GM21737 (cell line): ENCODE data around the gene KLHL14.

ENCODE experiments used
- ATAC-seq: cut with Tn5 transposase; IDR thresholded peaks from one replicate; pipeline ENCODE4 v1.9.1; 2021; ENCODE audit warnings: mild to moderate bottlenecking, moderate library complexity; ENCODE audit not compliant: unreplicated experiment

The KLHL14 gene

DNA sequence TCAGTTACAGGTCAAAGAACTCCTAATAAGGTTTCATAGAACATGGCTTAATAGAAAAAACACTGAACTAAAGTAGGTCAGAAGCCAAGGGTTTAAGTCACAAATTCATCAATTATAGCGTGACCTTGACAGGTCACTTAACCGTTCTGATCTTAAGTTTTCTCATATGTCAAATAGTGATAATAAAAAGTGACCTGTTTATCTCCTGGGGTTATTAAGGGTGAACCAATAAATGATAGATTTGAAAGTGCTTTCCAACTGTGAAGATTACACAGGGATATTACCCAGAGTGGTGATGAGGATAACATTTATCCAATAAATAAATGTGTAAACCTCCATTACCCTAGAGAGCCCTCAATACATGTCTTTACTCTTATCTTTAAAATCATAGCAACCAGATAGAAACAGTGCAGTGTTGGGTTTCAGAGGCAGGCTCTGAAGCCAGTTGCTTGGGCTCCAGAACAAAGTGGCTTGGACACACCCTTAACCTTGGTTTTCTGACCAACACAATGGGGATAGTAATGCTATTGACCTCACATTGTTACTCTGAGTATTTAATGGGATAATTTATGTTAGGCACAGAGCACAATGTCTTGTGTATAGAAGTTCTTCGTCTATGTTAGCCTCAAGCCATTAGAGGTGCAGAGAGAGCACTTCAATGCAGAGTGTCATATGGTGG, 48.6 kb downstream of the KLHL14 start:
- no peak for ATAC-seq

DNA sequence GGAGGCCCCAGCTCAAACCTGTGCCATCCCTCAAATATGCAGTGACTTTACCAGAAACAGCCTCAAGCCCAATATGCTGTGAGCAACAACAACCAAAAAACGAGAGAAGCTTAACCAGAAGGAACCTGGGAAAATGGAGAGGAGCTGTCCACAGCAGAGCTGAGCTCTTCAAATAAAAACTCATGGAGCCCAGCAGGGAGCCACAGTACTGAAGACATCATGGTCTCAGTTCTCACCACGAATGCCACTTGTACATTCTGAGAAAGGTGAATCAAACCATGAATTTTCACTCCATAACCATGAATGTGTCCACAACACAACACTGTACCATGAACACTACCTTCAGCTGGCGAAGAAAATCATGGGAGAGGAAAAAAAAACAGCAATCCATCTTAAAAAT, 50.5 kb downstream of the KLHL14 start:
- ATAC-seq, result no peak

DNA sequence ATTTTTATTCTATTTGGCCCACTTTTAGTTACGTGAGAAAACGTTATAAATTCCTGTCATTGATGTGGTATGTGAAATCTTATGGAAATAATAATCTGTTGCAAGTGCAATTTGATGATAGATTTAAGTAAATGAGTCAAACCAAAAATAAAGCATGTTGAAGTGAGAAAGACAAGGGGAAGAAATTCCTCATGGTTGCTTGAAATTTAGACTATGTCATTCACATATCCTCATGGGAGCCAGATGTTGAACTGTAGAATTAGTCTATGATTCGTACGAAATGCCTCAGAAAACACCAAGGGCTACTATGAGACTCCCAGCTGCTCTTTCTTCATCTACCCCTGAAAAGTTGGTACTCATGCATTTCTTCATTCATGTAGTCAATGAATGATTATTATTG, 55.7 kb downstream of the KLHL14 start:
- no peak for ATAC-seq

- ATAC-seq, result peak; percentile 96
Observed at GRCh38 chr18:32714571-32715148, 58.2 kb downstream of the KLHL14 start.

- no peak for ATAC-seq
Observed at GRCh38 chr18:32712860-32713259, 60.0 kb downstream of the KLHL14 start.

GRCh38 chr18:32711862-32712261, 61.0 kb downstream of the KLHL14 start:
- ATAC-seq, result no peak

DNA sequence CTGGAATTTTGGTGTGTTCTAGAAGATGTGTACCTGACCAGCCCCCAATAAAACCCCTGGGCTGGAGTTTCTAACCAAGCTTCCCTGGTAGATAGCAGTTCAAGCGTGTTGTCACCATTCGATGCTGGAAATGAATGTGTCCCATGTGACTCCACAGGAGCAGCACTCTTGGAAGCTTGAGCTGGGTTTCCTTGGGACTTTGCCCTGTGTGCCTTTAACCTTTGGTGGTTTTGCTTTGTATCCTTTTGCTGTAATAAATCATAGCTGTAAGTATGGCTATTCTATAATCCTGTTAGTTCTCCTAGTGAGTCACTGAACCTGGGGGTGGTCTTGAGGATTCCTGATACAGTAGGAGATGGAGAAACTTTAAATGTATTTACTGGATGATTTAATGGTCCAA, 65.2 kb downstream of the KLHL14 start:
- ATAC-seq, result no peak

DNA sequence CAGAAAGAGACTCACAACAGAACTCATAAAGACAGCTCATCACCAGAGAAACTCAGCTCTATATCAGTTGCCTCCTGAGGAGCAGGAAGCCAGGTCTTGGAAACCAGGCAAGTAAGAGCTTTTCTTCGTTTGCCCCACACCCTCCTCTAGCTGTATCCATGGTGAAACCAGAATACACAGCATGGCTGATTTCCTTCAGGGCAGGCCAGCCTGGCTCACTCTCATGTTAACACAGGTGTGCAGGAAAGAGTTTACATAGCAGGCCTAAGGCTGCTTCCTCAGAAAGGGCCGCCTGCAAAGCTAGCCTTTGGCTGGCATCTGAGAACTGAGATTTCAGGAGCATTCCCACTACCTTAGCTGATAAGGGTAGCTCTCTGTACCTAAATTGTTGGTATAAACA, 65.7 kb downstream of the KLHL14 start:
- ATAC-seq, result no peak

- ATAC-seq, result no peak
Observed at GRCh38 chr18:32701313-32701712, 71.5 kb downstream of the KLHL14 start.

DNA sequence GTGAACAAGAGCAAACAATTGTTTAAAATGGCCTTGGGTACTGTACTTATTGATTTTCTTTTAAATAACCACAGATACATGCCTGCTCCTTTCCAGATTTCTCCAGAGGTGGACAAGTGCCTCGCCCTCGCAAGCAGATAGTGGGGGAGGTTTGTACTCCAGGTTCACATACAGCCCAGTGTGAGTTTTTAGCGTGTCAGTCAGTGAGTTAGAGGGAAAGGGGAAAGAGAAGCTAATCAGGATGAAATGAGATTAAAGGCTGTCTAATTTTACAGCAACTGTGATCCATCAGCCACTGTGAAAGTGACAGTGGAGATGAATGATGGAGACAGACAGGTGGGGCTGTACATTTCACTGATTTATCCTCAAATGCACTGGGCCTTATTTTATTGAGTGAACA, 74.7 kb downstream of the KLHL14 start:
- no peak for ATAC-seq

- no peak for ATAC-seq
Observed at GRCh38 chr18:32696376-32696775, 76.4 kb downstream of the KLHL14 start.

DNA sequence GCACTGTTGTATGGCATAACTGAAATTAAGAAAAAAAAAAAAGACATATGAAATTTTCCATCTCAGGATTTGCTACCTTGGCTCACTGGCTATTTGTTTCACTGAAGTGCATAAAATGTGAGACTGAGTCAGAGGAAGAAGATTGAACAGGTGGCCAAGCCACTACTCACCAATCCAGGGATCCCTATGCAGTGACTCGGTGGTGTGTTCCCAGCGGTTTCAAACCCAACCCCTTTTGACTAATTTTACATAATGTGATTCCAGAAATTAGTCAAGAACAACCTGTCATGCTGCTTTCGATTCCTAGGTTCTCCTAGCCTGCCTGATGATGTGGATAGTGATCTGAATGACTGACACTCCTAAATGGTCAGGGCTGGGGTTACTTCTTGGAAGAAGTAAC, 77.3 kb downstream of the KLHL14 start:
- ATAC-seq, result no peak

DNA sequence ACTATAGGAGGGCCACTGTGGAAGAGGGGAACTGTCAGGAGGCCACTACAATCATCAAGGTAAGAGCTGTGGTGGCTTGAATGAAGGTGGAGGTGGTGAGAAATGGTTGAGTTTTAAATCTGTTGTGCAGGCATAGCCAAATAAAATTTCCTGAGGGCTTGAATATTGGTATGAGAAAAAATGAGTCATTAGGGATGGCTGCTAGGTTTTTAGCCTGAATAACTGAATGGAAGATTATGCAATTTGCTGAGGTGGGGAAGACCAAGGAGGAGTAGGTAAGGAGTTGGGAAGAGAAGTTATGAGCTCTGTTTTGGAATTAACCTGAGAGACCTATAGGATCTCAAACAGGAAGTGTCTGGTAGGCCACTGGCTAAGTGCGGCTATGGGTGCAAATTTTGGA, 84.0 kb downstream of the KLHL14 start:
- ATAC-seq, result no peak

DNA sequence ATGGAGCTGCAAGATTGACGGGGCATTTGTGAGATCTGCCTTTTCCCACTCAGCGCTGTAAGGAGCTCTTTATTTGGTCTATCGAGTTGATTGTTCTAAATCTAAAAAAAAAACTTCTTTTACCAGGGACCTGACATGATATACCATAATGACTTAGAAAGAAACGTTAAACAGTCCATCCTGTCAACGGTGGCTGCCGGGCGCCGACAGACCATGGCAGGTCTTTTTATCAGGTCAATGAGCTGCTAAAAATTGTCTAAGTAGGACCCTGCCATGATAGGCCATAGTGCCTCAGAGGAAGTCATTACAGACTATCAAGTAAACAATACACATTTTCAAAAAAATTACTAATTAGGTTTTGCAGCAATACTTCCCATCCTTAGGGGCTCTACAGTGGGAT, 87.9 kb downstream of the KLHL14 start:
- ATAC-seq, result no peak

- no peak for ATAC-seq
Observed at GRCh38 chr18:32684096-32684495, 88.7 kb downstream of the KLHL14 start.

GRCh38 chr18:32683044-32683443, 89.8 kb downstream of the KLHL14 start:
- ATAC-seq, result no peak

DNA sequence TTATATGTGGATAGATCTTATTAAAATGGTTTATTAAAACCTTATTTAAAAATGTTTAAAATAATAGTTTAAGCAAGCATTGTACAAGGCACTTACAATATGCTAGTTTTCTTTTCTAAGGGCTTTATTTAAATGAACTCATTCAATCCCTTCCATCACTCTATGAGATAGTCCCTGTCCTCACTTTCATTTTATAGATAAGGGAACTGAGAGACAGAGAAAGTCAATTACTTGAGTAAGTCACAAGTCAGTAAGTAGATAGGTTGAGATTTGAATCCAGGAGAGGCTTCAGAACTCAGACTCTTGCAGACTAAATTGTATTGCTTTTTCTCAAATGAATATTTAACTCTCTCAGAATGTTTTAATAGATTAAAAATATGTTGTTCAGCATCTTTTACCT, 95.2 kb downstream of the KLHL14 start:
- no peak for ATAC-seq

DNA sequence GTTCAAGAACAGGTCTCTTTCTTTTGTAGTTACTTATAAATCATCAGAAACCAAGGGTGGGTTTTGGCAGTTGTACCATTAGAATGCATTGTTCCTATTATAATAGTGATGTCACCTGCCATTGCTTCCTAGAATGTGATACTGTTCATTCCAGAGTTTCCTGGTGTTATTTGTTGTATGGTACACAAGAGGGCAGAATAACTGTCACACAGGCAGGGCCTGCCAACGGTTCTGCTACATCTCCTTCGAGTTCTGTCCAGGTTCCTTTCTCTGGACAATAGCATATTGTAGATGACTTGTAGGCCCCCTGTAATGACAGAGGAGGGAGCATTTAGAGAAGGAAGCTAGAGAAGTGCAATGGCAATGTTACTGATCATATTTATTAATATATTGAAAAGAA, 98.3 kb downstream of the KLHL14 start:
- no peak for ATAC-seq

DNA sequence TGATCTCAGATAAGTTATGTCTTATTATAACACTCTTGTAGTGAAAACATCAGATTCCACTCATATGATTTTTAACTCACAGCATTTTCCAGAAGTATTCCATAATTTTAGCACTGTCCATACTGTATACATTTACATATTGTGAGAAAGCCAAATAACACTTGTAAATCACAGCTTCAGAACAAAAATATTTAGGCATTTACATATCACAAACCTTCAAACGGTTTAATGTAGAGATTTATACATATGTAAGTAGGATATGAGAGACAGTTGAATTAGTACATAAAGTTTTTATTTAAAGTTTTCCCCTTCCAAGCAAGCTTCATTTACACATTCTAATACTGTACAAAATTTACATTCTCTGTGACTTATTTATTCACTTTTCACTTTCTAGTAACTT, 100.4 kb downstream of the KLHL14 start:
- ATAC-seq, result no peak

GRCh38 chr18:32670727-32671126, 102.1 kb downstream of the KLHL14 start:
- no peak for ATAC-seq

- no peak for ATAC-seq
Observed at GRCh38 chr18:32669549-32670165, 103.2 kb downstream of the KLHL14 start.

DNA sequence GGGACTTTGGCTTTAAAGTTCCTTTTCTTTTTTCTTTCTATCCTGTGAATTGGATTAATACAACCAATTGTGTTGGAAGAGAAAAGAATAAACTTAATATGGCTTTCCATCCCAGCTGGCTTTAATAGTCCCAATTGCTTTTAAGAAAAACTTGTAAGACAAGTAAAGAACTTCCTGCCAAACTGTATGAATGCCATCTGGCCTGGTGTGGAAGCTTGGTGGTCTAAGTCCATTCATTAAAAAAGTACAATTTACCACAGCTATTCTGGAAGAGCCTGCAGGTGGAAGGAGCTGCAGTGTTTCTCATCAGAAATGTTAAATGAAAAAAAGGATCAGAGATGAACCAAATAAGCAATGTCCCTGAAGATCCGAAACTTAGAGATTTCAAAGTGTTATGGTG, 103.9 kb downstream of the KLHL14 start:
- ATAC-seq, result no peak
